ENCODE data around the gene IGF2BP2.

Gene IGF2BP2

GRCh38 chr3:185837414-185837813, 12.6 kb upstream of the IGF2BP2 start:
- Histone ChIP-seq H4K8ac (ENCODE audit: low read depth, low read length) (no peak overlapping the region), H3K79me1 (ENCODE audit: low read length) (no peaks in the 10 kb centered on the region), H3K56ac (ENCODE audit: low read length) (no peak overlapping the region), H3K4me2 (ENCODE audit: low read length) (no peak overlapping the region), H3K4me1 (ENCODE audit: control insufficient read depth, low read depth, low read length) (no peaks in the 10 kb centered on the region), H3K4ac (ENCODE audit: low read depth, low read length) (no peak overlapping the region), H3K27me3 (ENCODE audit: insufficient read depth, low read length, poor library complexity) (no peaks in the 10 kb centered on the region), H3K27ac (ENCODE audit: low read depth, low read length) (no peak overlapping the region), H3K18ac (ENCODE audit: low read length) (no peak overlapping the region), H2BK15ac (replicated peaks; ENCODE audit: low read depth) (no peak overlapping the region), H3K9ac (ENCODE audit: low read length) (no peak overlapping the region), H2BK120ac (ENCODE audit: low read depth, low read length) (no peak overlapping the region), H3K36me3 (ENCODE audit: control insufficient read depth, insufficient read depth, low read length) (no peaks in the 10 kb centered on the region), H4K5ac (ENCODE audit: low read length) (no peak overlapping the region), H3K4me3 (ENCODE audit: low read length) (no peak overlapping the region), H2AK5ac (ENCODE audit: low read length) (no peak overlapping the region), H3K23ac (ENCODE audit: low read length) (no peak overlapping the region), H2BK5ac (ENCODE audit: low read length) (no peak overlapping the region), H3K79me2 (ENCODE audit: control insufficient read depth, insufficient read depth, low read length) (no peaks in the 10 kb centered on the region)
- DNase-seq, result no peak
- WGBS (ENCODE audit: extremely low coverage, insufficient coverage, low lambda C conversion rate), result no CpG with 5 or more reads among the region's 3 CpGs

GRCh38 chr3:185831990-185832389, 7.1 kb upstream of the IGF2BP2 start:
- Histone ChIP-seq H3K36me3 (ENCODE audit: control insufficient read depth, insufficient read depth, low read length) (peaks cover 5% of the 10 kb centered on the region), H4K5ac (ENCODE audit: low read length) (no peak overlapping the region), H2BK120ac (ENCODE audit: low read depth, low read length) (no peak overlapping the region), H3K4ac (ENCODE audit: low read depth, low read length) (no peak overlapping the region), H3K23ac (ENCODE audit: low read length) (no peak overlapping the region), H3K56ac (ENCODE audit: low read length) (no peak overlapping the region), H4K8ac (ENCODE audit: low read depth, low read length) (no peak overlapping the region), H3K18ac (ENCODE audit: low read length) (no peak overlapping the region), H2BK5ac (ENCODE audit: low read length) (no peak overlapping the region), H3K9ac (ENCODE audit: low read length) (no peak overlapping the region), H3K27me3 (ENCODE audit: insufficient read depth, low read length, poor library complexity) (no peaks in the 10 kb centered on the region), H3K4me3 (ENCODE audit: low read length) (no peak overlapping the region), H2BK15ac (replicated peaks; ENCODE audit: low read depth) (no peak overlapping the region), H3K79me2 (ENCODE audit: control insufficient read depth, insufficient read depth, low read length) (no peaks in the 10 kb centered on the region), H3K27ac (ENCODE audit: low read depth, low read length) (no peak overlapping the region), H2AK5ac (ENCODE audit: low read length) (no peak overlapping the region), H3K79me1 (ENCODE audit: low read length) (no peaks in the 10 kb centered on the region), H3K4me1 (ENCODE audit: control insufficient read depth, low read depth, low read length) (no peaks in the 10 kb centered on the region), H3K4me2 (ENCODE audit: low read length) (no peak overlapping the region)
- DNase-seq, result no peak

GRCh38 chr3:185831195-185831594, 6.4 kb upstream of the IGF2BP2 start:
- no peak overlapping the region for H4K8ac ChIP-seq (ENCODE audit: low read depth, low read length)
- H4K5ac ChIP-seq (ENCODE audit: low read length), result no peak overlapping the region
- H3K4me1 ChIP-seq (ENCODE audit: control insufficient read depth, low read depth, low read length), result peaks cover 4% of the 10 kb centered on the region
- WGBS (ENCODE audit: extremely low coverage, insufficient coverage, low lambda C conversion rate), result no CpG with 5 or more reads among the region's 3 CpGs
- peaks cover 4% of the 10 kb centered on the region for H3K79me1 ChIP-seq (ENCODE audit: low read length)
- H3K56ac ChIP-seq (ENCODE audit: low read length), result no peak overlapping the region
- H3K27ac ChIP-seq (ENCODE audit: low read depth, low read length), result no peak overlapping the region
- H3K9ac ChIP-seq (ENCODE audit: low read length), result no peak overlapping the region
- H2BK15ac ChIP-seq (replicated peaks; ENCODE audit: low read depth), result no peak overlapping the region
- no peak overlapping the region for H3K4me2 ChIP-seq (ENCODE audit: low read length)
- no peak overlapping the region for H3K18ac ChIP-seq (ENCODE audit: low read length)
- no peak overlapping the region for H3K23ac ChIP-seq (ENCODE audit: low read length)
- no peak overlapping the region for H2BK5ac ChIP-seq (ENCODE audit: low read length)
- no peak overlapping the region for H3K4ac ChIP-seq (ENCODE audit: low read depth, low read length)
- H2AK5ac ChIP-seq (ENCODE audit: low read length), result no peak overlapping the region
- DNase-seq, result no peak
- no peaks in the 10 kb centered on the region for H3K27me3 ChIP-seq (ENCODE audit: insufficient read depth, low read length, poor library complexity)
- H2BK120ac ChIP-seq (ENCODE audit: low read depth, low read length), result no peak overlapping the region
- peaks cover 6% of the 10 kb centered on the region for H3K79me2 ChIP-seq (ENCODE audit: control insufficient read depth, insufficient read depth, low read length)
- peaks cover 5% of the 10 kb centered on the region for H3K36me3 ChIP-seq (ENCODE audit: control insufficient read depth, insufficient read depth, low read length)
- no peak overlapping the region for H3K4me3 ChIP-seq (ENCODE audit: low read length)

- no peak overlapping the region for H3K4me2 ChIP-seq (ENCODE audit: low read length)
- H3K36me3 ChIP-seq (ENCODE audit: control insufficient read depth, insufficient read depth, low read length), result peaks cover 5% of the 10 kb centered on the region
- peaks cover 4% of the 10 kb centered on the region for H3K4me1 ChIP-seq (ENCODE audit: control insufficient read depth, low read depth, low read length)
- H3K27me3 ChIP-seq (ENCODE audit: insufficient read depth, low read length, poor library complexity), result no peaks in the 10 kb centered on the region
- peaks cover 5% of the 10 kb centered on the region for H3K79me1 ChIP-seq (ENCODE audit: low read length)
- no peak overlapping the region for H4K8ac ChIP-seq (ENCODE audit: low read depth, low read length)
- no peak overlapping the region for H3K9ac ChIP-seq (ENCODE audit: low read length)
- no peak overlapping the region for H2AK5ac ChIP-seq (ENCODE audit: low read length)
- no peak overlapping the region for H3K4ac ChIP-seq (ENCODE audit: low read depth, low read length)
- no peak for DNase-seq
- H3K27ac ChIP-seq (ENCODE audit: low read depth, low read length), result no peak overlapping the region
- WGBS (ENCODE audit: extremely low coverage, insufficient coverage, low lambda C conversion rate), result no CpG with 5 or more reads among the region's 5 CpGs
- H3K79me2 ChIP-seq (ENCODE audit: control insufficient read depth, insufficient read depth, low read length), result peaks cover 10% of the 10 kb centered on the region
- H2BK120ac ChIP-seq (ENCODE audit: low read depth, low read length), result no peak overlapping the region
- no peak overlapping the region for H2BK5ac ChIP-seq (ENCODE audit: low read length)
- no peak overlapping the region for H4K5ac ChIP-seq (ENCODE audit: low read length)
- H3K4me3 ChIP-seq (ENCODE audit: low read length), result no peak overlapping the region
- no peak overlapping the region for H2BK15ac ChIP-seq (replicated peaks; ENCODE audit: low read depth)
- no peak overlapping the region for H3K56ac ChIP-seq (ENCODE audit: low read length)
- no peak overlapping the region for H3K23ac ChIP-seq (ENCODE audit: low read length)
- no peak overlapping the region for H3K18ac ChIP-seq (ENCODE audit: low read length)
Observed at GRCh38 chr3:185830018-185830797, 5.4 kb upstream of the IGF2BP2 start.

- Histone ChIP-seq H2BK120ac (ENCODE audit: low read depth, low read length) (no peak overlapping the region), H3K56ac (ENCODE audit: low read length) (no peak overlapping the region), H3K79me1 (ENCODE audit: low read length) (peaks cover 5% of the 10 kb centered on the region), H3K4ac (ENCODE audit: low read depth, low read length) (no peak overlapping the region), H3K79me2 (ENCODE audit: control insufficient read depth, insufficient read depth, low read length) (peaks cover 20% of the 10 kb centered on the region), H3K36me3 (ENCODE audit: control insufficient read depth, insufficient read depth, low read length) (peaks cover 5% of the 10 kb centered on the region), H3K9ac (ENCODE audit: low read length) (no peak overlapping the region), H4K8ac (ENCODE audit: low read depth, low read length) (no peak overlapping the region), H3K18ac (ENCODE audit: low read length) (no peak overlapping the region), H3K4me1 (ENCODE audit: control insufficient read depth, low read depth, low read length) (peaks cover 4% of the 10 kb centered on the region), H2BK15ac (replicated peaks; ENCODE audit: low read depth) (no peak overlapping the region), H3K23ac (ENCODE audit: low read length) (no peak overlapping the region), H3K27ac (ENCODE audit: low read depth, low read length) (no peak overlapping the region), H2BK5ac (ENCODE audit: low read length) (no peak overlapping the region), H3K4me2 (ENCODE audit: low read length) (no peak overlapping the region), H3K4me3 (ENCODE audit: low read length) (no peak overlapping the region), H4K5ac (ENCODE audit: low read length) (no peak overlapping the region), H2AK5ac (ENCODE audit: low read length) (no peak overlapping the region), H3K27me3 (ENCODE audit: insufficient read depth, low read length, poor library complexity) (no peaks in the 10 kb centered on the region)
- no CpG with 5 or more reads among the region's 3 CpGs for WGBS (ENCODE audit: extremely low coverage, insufficient coverage, low lambda C conversion rate)
- no peak for DNase-seq
Observed at GRCh38 chr3:185828755-185829154, 3.9 kb upstream of the IGF2BP2 start.
